Measurements from ENCODE around the gene IRF5.

The IRF5 gene

DNA sequence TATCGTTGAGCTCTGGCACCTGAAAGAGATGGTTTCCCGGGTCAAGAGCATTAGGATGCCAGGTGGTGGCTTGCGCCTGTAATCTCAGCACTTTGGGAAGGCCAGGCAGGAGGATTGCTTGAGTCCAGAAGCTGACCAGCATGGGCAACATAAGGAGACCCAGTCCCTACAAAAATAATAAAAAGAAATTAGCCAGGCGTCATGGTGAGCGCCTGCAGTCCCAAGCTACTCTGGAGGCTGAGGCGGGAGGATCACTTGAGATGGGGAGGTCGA, 21.1 kb upstream of the IRF5 start:
- no peak overlapping the region for H3K4me3 ChIP-seq (ENCODE audit: low read depth, low read length)
- in situ Hi-C loops (cut with HindIII; ENCODE audit: low sequenced_read_pairs) = no loop called here
- DNase-seq (ENCODE audit: low read depth, low spot score) = no peak
- TF ChIP-seq, protein P1, sequence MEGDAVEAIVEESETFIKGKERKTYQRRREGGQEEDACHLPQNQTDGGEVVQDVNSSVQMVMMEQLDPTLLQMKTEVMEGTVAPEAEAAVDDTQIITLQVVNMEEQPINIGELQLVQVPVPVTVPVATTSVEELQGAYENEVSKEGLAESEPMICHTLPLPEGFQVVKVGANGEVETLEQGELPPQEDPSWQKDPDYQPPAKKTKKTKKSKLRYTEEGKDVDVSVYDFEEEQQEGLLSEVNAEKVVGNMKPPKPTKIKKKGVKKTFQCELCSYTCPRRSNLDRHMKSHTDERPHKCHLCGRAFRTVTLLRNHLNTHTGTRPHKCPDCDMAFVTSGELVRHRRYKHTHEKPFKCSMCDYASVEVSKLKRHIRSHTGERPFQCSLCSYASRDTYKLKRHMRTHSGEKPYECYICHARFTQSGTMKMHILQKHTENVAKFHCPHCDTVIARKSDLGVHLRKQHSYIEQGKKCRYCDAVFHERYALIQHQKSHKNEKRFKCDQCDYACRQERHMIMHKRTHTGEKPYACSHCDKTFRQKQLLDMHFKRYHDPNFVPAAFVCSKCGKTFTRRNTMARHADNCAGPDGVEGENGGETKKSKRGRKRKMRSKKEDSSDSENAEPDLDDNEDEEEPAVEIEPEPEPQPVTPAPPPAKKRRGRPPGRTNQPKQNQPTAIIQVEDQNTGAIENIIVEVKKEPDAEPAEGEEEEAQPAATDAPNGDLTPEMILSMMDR (IDR thresholded peaks at IDR 0.05; ENCODE audit: low read depth, low read length) = no peak

- TF ChIP-seq, protein P1 (IDR thresholded peaks at IDR 0.05; ENCODE audit: low read depth, low read length) = no peak
- DNase-seq (ENCODE audit: low read depth, low spot score) = no peak
- H3K4me3 ChIP-seq (ENCODE audit: low read depth, low read length) = no peak overlapping the region
- in situ Hi-C loops (cut with HindIII; ENCODE audit: low sequenced_read_pairs) = no loop called here
These were observed 20.6 kb upstream of the IRF5 start for GRCh38 chr7:128917122-128917521.

DNA sequence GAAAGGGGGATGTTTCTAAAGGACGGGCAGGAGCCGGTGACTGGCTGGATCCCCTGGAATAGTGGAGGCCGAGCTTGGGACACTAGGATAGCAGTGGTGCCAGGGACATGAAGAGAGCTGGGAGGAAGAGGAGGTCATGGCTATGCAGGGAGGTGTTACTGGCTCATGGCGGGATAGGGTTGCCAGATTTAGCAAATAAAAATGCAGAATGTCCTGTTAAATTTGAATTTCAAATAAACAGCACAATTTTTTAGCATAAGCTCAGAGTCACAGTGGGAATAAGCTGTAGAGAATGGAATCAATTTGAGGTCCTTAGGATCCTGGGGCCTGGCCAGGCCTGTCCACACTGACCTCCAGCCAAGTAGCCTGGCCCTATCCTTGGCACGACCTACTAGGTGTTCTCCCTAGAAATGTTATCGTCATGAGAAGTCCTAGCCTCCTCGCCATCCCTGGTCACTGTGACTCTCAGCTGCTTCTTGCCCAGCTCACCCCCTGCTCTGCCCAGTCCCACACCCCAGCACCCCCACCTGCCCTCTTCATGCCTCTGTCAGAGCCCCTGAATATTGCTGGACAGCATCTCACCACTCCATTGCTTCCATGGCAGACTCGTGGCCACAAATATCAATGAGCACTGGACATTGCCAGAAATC, 19.6 kb upstream of the IRF5 start:
- in situ Hi-C loops (cut with HindIII; ENCODE audit: low sequenced_read_pairs) = no loop called here
- TF ChIP-seq, protein P1 (IDR thresholded peaks at IDR 0.05; ENCODE audit: low read depth, low read length) = no peak
- no peak for DNase-seq (ENCODE audit: low read depth, low spot score)

DNA sequence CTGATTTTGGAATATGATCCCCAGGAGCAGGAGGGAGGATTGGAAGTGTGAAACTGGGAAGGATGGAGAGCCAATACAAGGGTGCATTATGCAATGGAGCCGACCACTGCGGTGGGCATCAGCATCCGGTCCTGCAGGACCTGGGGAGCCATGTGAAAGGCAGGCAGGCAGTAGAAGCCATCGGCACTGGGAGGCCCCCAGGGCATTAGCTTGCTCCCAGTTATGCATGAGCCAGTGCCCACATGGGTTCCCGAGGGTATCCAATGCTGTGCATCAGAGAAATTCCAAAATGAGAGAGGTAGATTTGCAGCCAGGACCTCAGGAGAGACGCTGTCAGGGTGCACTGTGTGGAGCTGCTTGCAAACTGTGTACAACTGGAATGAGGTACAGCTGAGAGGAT, 18.5 kb upstream of the IRF5 start:
- TF ChIP-seq, protein P1 (IDR thresholded peaks at IDR 0.05; ENCODE audit: low read depth, low read length) = no peak
- DNase-seq (ENCODE audit: low read depth, low spot score) = no peak
- in situ Hi-C loops (cut with HindIII; ENCODE audit: low sequenced_read_pairs) = no loop called here
- H3K4me3 ChIP-seq (ENCODE audit: low read depth, low read length) = no peak overlapping the region

More for the DNA sequence above, 19.6 kb upstream of the IRF5 start:
- no peak overlapping the region for H3K4me3 ChIP-seq (ENCODE audit: low read depth, low read length)

- H3K4me3 ChIP-seq (ENCODE audit: low read depth, low read length) = no peak overlapping the region
- in situ Hi-C loops (cut with HindIII; ENCODE audit: low sequenced_read_pairs) = no loop called here
- no peak for DNase-seq (ENCODE audit: low read depth, low spot score)
- TF ChIP-seq, protein P1 (IDR thresholded peaks at IDR 0.05; ENCODE audit: low read depth, low read length) = no peak
These were observed 17.6 kb upstream of the IRF5 start for GRCh38 chr7:128919881-128920799.

DNA sequence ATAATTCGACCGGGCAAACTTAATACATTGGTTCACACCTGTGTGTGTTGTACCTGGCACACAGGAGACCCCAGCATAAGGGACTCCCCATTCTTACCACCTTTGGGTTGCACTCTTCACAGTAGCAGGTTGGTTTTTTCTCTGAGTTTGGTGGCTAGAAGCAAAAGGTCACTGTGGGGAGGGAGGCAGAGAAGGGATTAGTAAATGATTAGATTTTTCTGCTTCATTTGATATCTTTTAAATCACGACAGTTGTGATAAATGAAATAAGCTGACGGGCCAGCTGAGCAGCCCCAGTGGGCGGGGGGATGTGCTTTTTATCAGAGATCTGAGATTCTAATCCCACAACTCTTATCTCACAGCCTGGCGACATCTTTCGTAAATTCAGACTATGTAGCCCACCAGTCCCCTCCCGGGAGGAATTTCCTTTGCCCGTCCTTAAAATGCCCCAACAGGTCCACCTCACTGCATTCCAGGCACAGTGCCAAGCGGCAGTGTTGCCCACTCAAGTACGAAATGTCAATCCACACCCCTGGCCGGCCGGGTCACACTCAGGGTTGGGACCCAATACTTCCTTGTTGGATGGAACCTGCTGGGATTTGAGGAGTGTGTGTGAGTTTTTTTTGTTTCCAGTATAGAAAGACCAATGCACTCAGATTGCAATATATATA, 16.7 kb upstream of the IRF5 start:
- no peak overlapping the region for H3K4me3 ChIP-seq (ENCODE audit: low read depth, low read length)
- no peak for DNase-seq (ENCODE audit: low read depth, low spot score)
- in situ Hi-C loops (cut with HindIII; ENCODE audit: low sequenced_read_pairs) = no loop called here
- TF ChIP-seq, protein P1 (IDR thresholded peaks at IDR 0.05; ENCODE audit: low read depth, low read length) = no peak
